Measurements from ENCODE around the gene UBALD1.
"Not testable (repeated sequence)": the region's sequence is repeated elsewhere in the genome, so short reads cannot be mapped to it uniquely, and the experiment has no call there.

Gene UBALD1

GRCh38 chr16:4599037-4599436 lies 15.7 kb downstream of the UBALD1 start:
- no peak for DNase-seq (ENCODE audit: low read depth)

GRCh38 chr16:4597174-4597573 lies 17.5 kb downstream of the UBALD1 start:
- DNase-seq (ENCODE audit: low read depth) = no peak

GRCh38 chr16:4594433-4595410 lies 20.0 kb downstream of the UBALD1 start:
- DNase-seq (ENCODE audit: low read depth) = no peak

- DNase-seq (ENCODE audit: low read depth) = no peak
Observed at GRCh38 chr16:4593086-4593485, 21.6 kb downstream of the UBALD1 start.

GRCh38 chr16:4591706-4592470 lies 22.8 kb downstream of the UBALD1 start:
- no peak for DNase-seq (ENCODE audit: low read depth)

- no peak for DNase-seq (ENCODE audit: low read depth)
Observed at GRCh38 chr16:4591191-4591590, 23.5 kb downstream of the UBALD1 start.

GRCh38 chr16:4588961-4589360 lies 25.7 kb downstream of the UBALD1 start:
- DNase-seq (ENCODE audit: low read depth) = no peak

GRCh38 chr16:4588386-4588785 lies 26.3 kb downstream of the UBALD1 start:
- no peak for DNase-seq (ENCODE audit: low read depth)

GRCh38 chr16:4586291-4586690 lies 28.4 kb downstream of the UBALD1 start:
- no peak for DNase-seq (ENCODE audit: low read depth)

GRCh38 chr16:4583906-4584305 lies 30.8 kb downstream of the UBALD1 start:
- no peak for DNase-seq (ENCODE audit: low read depth)

- DNase-seq (ENCODE audit: low read depth) = no peak
Observed at GRCh38 chr16:4580250-4580649, 34.4 kb downstream of the UBALD1 start.

GRCh38 chr16:4578961-4579530 lies 35.6 kb downstream of the UBALD1 start:
- DNase-seq (ENCODE audit: low read depth) = no peak

GRCh38 chr16:4576008-4576407 lies 38.7 kb downstream of the UBALD1 start:
- no peak for DNase-seq (ENCODE audit: low read depth)

GRCh38 chr16:4574919-4575705 lies 39.6 kb downstream of the UBALD1 start:
- no peak for DNase-seq (ENCODE audit: low read depth)

GRCh38 chr16:4573926-4574325 lies 40.8 kb downstream of the UBALD1 start:
- not testable (repeated sequence) for DNase-seq (ENCODE audit: low read depth)

- no peak for DNase-seq (ENCODE audit: low read depth)
Observed at GRCh38 chr16:4572715-4573114, 42.0 kb downstream of the UBALD1 start.

- DNase-seq (ENCODE audit: low read depth) = no peak
Observed at GRCh38 chr16:4570688-4571321, 43.9 kb downstream of the UBALD1 start.

- DNase-seq (ENCODE audit: low read depth) = no peak
Observed at GRCh38 chr16:4570086-4570485, 44.6 kb downstream of the UBALD1 start.

GRCh38 chr16:4566144-4566543 lies 48.5 kb downstream of the UBALD1 start:
- no peak for DNase-seq (ENCODE audit: low read depth)

- no peak for DNase-seq (ENCODE audit: low read depth)
Observed at GRCh38 chr16:4564661-4565267, 49.9 kb downstream of the UBALD1 start.

- no peak for DNase-seq (ENCODE audit: low read depth)
Observed at GRCh38 chr16:4561596-4561995, 53.1 kb downstream of the UBALD1 start.
